Endothelial cell of umbilical vein (primary cell): ENCODE data around the gene RGL4. TPM values are rescaled to one million over a fixed set of nuclear protein-coding genes. Genes with fewer than 3 reads are reported as not detected.

Experiments used
- BruUV-seq: library from RNA; stranded (reverse); fragments of 400-500 nt; replicated peaks from 2 replicates; lab custom pipeline; 2021; lab: Mats Ljungman, UMichigan
- CTCF ChIA-PET: fragments of 300-600, 350-600 bp; sonication (Branson Sonifier 250); formaldehyde crosslinking; loops from one replicate; lab custom pipeline; 2021; ENCODE audit warnings: antibody characterized with exemption, inconsistent platforms; lab: Charles Lee
- POLR2A ChIA-PET: fragments of 300-600, 350-600 bp; sonication (Branson Sonifier 250); formaldehyde crosslinking; loops from one replicate; lab custom pipeline; 2021; ENCODE audit warnings: antibody characterized with exemption, inconsistent platforms; lab: Charles Lee
- DNase-seq: peaks from one replicate; pipeline ENCODE4 v3.0.0-alpha.2; 2011; ENCODE audit warnings: low read depth, low spot score
- FAIRE-seq: peaks from 2 replicates; lab custom pipeline; 2011; peaks lifted over from hg19 to GRCh38; lab: Jason Lieb, UNC
- H2AFZ ChIP-seq: 2 replicates; pipeline ENCODE4 v1.6.0; 2012; ENCODE audit warnings: low read depth, low read length, control low read depth, inconsistent platforms
- H3K27ac ChIP-seq: 2 replicates; pipeline ENCODE4 v1.5.1; 2011; ENCODE audit warnings: low read depth, mild to moderate bottlenecking, control low read depth, low read length, moderate library complexity; ENCODE audit not compliant: insufficient read depth
- H3K27me3 ChIP-seq, 2 experiments: 2 replicates each; pipeline versions ENCODE4 v1.6.0 to v1.6.1; 2011; ENCODE audit warnings: low read length in 2 of 2, mixed read lengths in 1 of 2; ENCODE audit not compliant: control insufficient read depth in 2 of 2, insufficient read depth in 2 of 2
- H3K36me3 ChIP-seq, 2 experiments: 2 replicates in 1 of 2; 3 replicates in 1 of 2; pipeline ENCODE4 v1.5.1; 2011; ENCODE audit warnings: low read length in 2 of 2, mild to moderate bottlenecking in 1 of 2, moderate library complexity in 1 of 2; ENCODE audit not compliant: control insufficient read depth in 2 of 2, insufficient read depth in 2 of 2; ENCODE audit errors: extremely low read depth in 1 of 2
- H3K4me1 ChIP-seq: 3 replicates; pipeline ENCODE4 v1.5.1; 2011; ENCODE audit warnings: mild to moderate bottlenecking, low read length; ENCODE audit not compliant: control insufficient read depth, insufficient read depth; ENCODE audit errors: extremely low read depth
- H3K4me2 ChIP-seq: 2 replicates; pipeline ENCODE4 v1.6.1; 2011; ENCODE audit warnings: low read length, control low read depth, mixed read lengths; ENCODE audit not compliant: insufficient read depth
- H3K4me3 ChIP-seq, 3 experiments: fragments of 200-600 bp in 1 of 3; sonication (generic), shearing (Covaris generic) in 1 of 3; replicated peaks in 1 of 3; 2 replicates each; pipeline ENCODE4 v1.5.1; 2011 to 2016; ENCODE audit warnings: control low read depth in 3 of 3, low read length in 3 of 3, mild to moderate bottlenecking in 2 of 3, inconsistent platforms in 1 of 3, low read depth in 1 of 3, moderate library complexity in 1 of 3; ENCODE audit not compliant: insufficient read depth in 1 of 3
- H3K79me2 ChIP-seq: 2 replicates; pipeline ENCODE4 v1.6.0; 2012; ENCODE audit warnings: low read length, inconsistent platforms; ENCODE audit not compliant: control insufficient read depth, insufficient read depth
- H3K9ac ChIP-seq: replicated peaks from 2 replicates; pipeline ENCODE3; 2011; ENCODE audit warnings: low read length, control low read depth; ENCODE audit not compliant: insufficient read depth; ENCODE audit errors: extremely low read depth
- H3K9me1 ChIP-seq: replicated peaks from 3 replicates; pipeline ENCODE4 v1.6.0; 2011; ENCODE audit warnings: mild to moderate bottlenecking, low read length; ENCODE audit not compliant: control insufficient read depth, insufficient read depth; ENCODE audit errors: extremely low read depth
- H3K9me3 ChIP-seq: replicated peaks from 2 replicates; pipeline ENCODE4 v1.5.1; 2012; ENCODE audit warnings: low read length, inconsistent platforms; ENCODE audit not compliant: control insufficient read depth, insufficient read depth
- H4K20me1 ChIP-seq: replicated peaks from 2 replicates; pipeline ENCODE3; 2011; ENCODE audit warnings: mild to moderate bottlenecking, low read length; ENCODE audit not compliant: control insufficient read depth, insufficient read depth; ENCODE audit errors: extremely low read depth
- CTCF ChIP-seq, 2 donors: IDR thresholded peaks; 1 replicate in 1 of 2; 2 replicates in 1 of 2; pipeline ENCODE4 v1.5.1; 2011; ENCODE audit warnings: low read length in 2 of 2, mild to moderate bottlenecking in 2 of 2, moderate library complexity in 2 of 2, control low read depth in 1 of 2, inconsistent platforms in 1 of 2, low read depth in 1 of 2; ENCODE audit not compliant: insufficient read depth in 1 of 2; ENCODE audit errors: extremely low read depth in 1 of 2
- EZH2 ChIP-seq: IDR thresholded peaks from 2 replicates; pipeline ENCODE4 v1.6.1; 2012; ENCODE audit warnings: borderline replicate concordance, low read depth, mild to moderate bottlenecking, moderate library complexity, low read length, inconsistent platforms; ENCODE audit not compliant: severe bottlenecking
- GATA2 ChIP-seq: IDR thresholded peaks from 2 replicates; pipeline ENCODE4 v1.7.0; 2011; ENCODE audit warnings: low read depth, mild to moderate bottlenecking, moderate library complexity, mixed read lengths, low read length; ENCODE audit not compliant: insufficient read length, insufficient read depth
- MAX ChIP-seq: IDR thresholded peaks from 2 replicates; pipeline ENCODE4 v1.6.1; 2011; ENCODE audit not compliant: insufficient read depth, insufficient read length
- MYC ChIP-seq: IDR thresholded peaks from one replicate; pipeline ENCODE4 v1.6.1; 2011; ENCODE audit warnings: mild to moderate bottlenecking, low read depth, low read length
- POLR2A ChIP-seq: IDR thresholded peaks from 2 replicates; pipeline ENCODE4 v1.6.1; 2012; ENCODE audit warnings: low read depth, mild to moderate bottlenecking, control low read depth, low read length
- POLR2AphosphoS5 ChIP-seq: IDR thresholded peaks from 2 replicates; pipeline ENCODE4 v1.6.1; 2012; ENCODE audit warnings: low read depth, mild to moderate bottlenecking, control low read depth, low read length, moderate library complexity; ENCODE audit not compliant: insufficient read depth
- dilution Hi-C: fragments of 300-500 bp; cut with MboI; formaldehyde crosslinking; loops from one replicate; pipeline ENCODE4 v1.15.0; 2019; ENCODE audit warnings: low sequenced_read_pairs; ENCODE audit not compliant: extremely low pct_ligation_motif_present
- intact Hi-C: fragments of 100-400 bp; cut with micrococcal nuclease; formaldehyde crosslinking; loops from one replicate; pipeline ENCODE4 v1.10.0; 2022
- polyA plus RNA-seq, 4 experiments: library from polyadenylated mRNA; depleted of rRNA in 3 of 4; stranded (reverse) in 3 of 4; unstranded in 1 of 4; fragments of >200 nt; gene quantifications; 2 replicates each; pipeline versions ENCODE4 v1.2.1 to v1.2.3, GENCODE V29; 2011 to 2012; ENCODE audit warnings: missing spikeins in 1 of 4
- total RNA-seq: library from RNA; stranded (reverse); gene quantifications from 2 replicates; pipeline ENCODE4 v1.2.3, GENCODE V29; 2021

RGL4 gene
- total and polyA plus RNA-seq, 2 donors (not counting 3 experiments of a cell fraction or from before 2014, with no cell fraction given), result not detected

- TF ChIP-seq MYC (no peak), CTCF (IDR thresholded peaks at IDR 0.05; ENCODE audit: extremely low read depth in 1 of 2, insufficient read depth in 1 of 2, low read depth in 1 of 2, low read length in 2 of 2) (no peak), POLR2AphosphoS5 (no peak), MAX (no peak), GATA2 (no peak), POLR2A (no peak), EZH2 (no peak)
- no peak overlapping the region for H3K9ac ChIP-seq
- no peaks in the 10 kb centered on the region for H3K4me1 ChIP-seq
- dilution Hi-C loops (no loop called here), intact Hi-C loops (loop anchor here (5.0 kb wide), 1 partner anchor 129 kb away; no protein-coding TSS in a partner anchor)
- H3K9me1 ChIP-seq, result no peaks in the 10 kb centered on the region
- BruUV-seq, result no TSS peak
- POLR2A ChIA-PET, result no interaction called here
- no peaks in the 10 kb centered on the region for H4K20me1 ChIP-seq
- H2AFZ ChIP-seq, result no peak overlapping the region
- CTCF ChIA-PET, result interaction anchor here (0.8 to 1.2 kb wide), 3 partner anchors 15 to 131 kb away, joined by 3 to 4 read pairs (median 4); no protein-coding TSS in a partner anchor
- H3K9me3 ChIP-seq, result no peaks in the 10 kb centered on the region
- FAIRE-seq (no peak), DNase-seq (peak; percentile 10)
- no peak overlapping the region for H3K27ac ChIP-seq
- peaks cover under 1 to 10% of the 10 kb centered on the region in 2 experiments for H3K36me3 ChIP-seq
- no peak overlapping the region for H3K4me2 ChIP-seq
- H3K27me3 ChIP-seq, result no peaks in the 10 kb centered on the region
- no peak overlapping the region for H3K4me3 ChIP-seq
- H3K79me2 ChIP-seq, result peaks cover 14% of the 10 kb centered on the region
These were observed 27.8 kb downstream of the RGL4 start for GRCh38 chr22:23718371-23719165.
